IPS-NIHi7 (cell line): ENCODE data around the gene TWNK.
A peak's percentile ranks its signal among the peaks of the same experiment; 100 is the strongest.

ENCODE experiments used
- DNase-seq: peaks from one replicate; pipeline ENCODE4 v3.0.0; 2012; ENCODE audit warnings: mixed read lengths; ENCODE audit errors: extremely low spot score

TWNK gene

DNA sequence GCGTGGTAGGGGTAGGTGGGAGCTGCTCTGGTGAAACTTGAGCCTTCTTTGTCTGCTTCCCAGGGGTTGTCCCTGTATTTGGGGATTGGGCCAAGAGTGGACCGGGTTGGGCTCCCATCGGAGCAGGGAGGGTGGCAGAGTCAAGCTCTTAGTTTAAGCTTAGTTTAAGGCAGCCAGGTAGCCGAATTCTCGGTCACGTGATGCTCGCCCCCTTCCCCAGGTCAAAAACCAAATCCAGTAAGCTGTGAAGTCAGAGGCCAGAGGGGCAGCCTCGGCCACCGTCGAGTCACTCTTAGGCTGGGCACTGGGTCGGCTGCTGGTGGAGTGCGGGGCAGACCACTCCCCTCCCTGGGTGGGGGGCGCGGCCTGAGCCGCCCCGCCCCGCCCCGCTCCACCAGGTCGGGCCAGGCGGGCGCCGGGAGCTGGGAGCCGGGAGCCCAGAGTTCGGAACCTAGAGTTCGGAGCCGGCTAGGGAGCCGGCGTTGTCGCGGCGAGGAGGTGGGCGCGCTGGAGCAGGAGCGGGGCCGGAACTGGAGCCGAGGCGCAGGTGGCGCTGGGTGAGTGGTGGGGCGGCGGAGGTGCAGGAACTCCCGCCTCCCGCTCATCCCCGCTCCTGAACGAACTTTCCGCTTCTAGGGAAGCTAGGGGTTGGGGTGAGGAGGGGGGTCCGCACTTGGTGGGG, 9.5 kb downstream of the TWNK start:
- peak; percentile 85 for DNase-seq

DNA sequence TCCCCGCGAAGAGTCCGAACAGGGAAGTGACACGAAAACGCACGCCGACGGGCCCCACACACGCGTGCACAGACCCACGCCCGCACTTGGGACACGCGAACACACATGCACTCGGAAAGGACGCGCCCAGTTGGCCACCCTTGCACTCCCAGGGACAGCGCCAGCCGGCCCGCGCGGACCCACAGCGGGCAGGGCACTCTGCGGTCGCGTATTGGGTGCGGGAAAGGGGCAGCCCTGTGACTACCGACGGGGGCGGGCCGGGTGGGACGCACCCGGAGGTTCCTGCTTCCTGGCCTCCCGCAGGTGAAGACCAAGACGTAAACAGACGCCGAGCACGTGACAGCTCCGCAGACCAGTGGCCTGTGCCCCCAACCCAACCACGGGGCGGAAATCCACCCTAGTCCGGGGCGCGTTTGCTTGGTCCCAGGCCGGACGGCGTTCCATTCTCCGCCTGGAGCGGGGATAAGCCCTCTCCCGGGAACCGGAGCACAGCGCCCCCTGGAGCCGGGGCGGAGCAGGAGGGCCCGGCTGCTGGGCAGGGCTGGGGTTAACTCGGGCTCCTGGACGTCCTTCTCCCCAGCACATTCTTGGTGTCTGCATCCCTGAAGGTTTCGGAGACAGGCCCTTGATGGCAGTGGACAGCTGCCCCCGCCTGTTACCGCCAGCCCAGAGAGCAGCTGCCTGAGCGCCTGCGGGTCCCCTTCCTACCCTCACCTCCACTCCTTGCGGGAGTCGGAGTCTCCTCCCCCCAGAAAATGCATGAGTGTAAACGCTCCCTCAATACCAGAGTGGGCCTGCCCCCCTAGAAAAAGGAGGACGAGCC, 10.2 kb downstream of the TWNK start:
- peak; percentile 84 for DNase-seq

- DNase-seq: peak; percentile 78
Measured at GRCh38 chr10:100998183-100998990, 11.0 kb downstream of the TWNK start.

DNA sequence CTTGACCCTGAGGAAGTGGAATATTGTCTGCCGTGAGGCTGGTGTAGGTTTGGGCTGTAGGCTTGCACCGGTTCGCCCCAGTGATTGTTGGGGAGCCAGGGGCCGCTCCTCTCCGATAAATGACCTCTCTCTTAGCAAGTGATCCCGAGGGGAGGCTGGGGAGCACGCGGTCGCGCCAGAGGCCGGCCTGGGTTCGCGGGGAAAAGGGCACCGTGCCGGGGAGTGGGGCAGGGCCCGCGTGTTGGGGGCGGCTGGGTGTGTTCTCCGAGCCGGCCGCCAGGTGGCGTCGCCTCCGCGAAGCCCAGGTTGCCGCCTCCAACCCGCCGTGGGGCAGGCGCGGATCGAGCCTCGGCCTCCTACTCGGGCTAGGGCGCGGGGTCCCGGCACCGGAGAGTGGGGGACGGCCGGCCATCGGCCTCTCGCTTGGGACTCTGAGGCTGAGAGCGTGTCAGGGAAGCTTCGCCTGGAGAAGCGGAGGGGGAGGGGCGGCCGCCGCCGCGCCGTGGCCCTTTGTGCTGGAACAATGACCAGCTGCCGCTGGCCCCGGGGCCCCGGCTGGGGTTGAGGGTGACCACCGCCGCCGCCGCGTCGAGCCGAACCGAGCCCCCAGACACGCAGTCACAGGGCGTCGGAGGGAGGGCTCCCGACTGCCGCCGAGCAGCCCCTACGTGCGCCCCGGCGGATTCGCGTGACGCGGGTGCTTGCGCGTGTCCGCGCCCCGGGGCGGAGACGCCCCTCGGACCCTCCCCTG, 11.8 kb downstream of the TWNK start:
- DNase-seq: peak; percentile 74

DNA sequence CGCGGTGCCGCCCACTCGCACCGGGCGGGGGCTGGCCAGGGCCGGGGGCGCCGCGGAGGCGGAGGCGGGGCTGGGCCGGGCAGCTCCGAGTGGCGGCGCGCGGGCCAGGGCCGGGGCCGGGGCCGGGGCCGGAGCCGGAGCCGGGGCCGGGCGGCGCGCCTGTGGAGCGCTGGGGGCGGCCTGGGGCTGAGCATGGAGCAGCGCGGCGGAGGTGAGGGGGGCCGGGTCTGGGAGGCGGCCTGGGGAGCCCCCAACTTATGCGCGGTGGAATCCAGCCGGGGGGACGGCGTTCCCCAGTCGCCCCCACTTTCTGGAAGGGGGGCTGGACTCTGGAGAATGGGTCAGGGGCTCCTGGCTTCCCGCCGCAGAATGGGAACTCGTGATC, 12.4 kb downstream of the TWNK start, which contains the start of gene LZTS2:
TSS of gene LZTS2 (plus strand) at position 67 of the 385 bp plus-strand sequence. CDS start 2,731 bp downstream, outside the sequence.
- DNase-seq: peak; percentile 57

DNA sequence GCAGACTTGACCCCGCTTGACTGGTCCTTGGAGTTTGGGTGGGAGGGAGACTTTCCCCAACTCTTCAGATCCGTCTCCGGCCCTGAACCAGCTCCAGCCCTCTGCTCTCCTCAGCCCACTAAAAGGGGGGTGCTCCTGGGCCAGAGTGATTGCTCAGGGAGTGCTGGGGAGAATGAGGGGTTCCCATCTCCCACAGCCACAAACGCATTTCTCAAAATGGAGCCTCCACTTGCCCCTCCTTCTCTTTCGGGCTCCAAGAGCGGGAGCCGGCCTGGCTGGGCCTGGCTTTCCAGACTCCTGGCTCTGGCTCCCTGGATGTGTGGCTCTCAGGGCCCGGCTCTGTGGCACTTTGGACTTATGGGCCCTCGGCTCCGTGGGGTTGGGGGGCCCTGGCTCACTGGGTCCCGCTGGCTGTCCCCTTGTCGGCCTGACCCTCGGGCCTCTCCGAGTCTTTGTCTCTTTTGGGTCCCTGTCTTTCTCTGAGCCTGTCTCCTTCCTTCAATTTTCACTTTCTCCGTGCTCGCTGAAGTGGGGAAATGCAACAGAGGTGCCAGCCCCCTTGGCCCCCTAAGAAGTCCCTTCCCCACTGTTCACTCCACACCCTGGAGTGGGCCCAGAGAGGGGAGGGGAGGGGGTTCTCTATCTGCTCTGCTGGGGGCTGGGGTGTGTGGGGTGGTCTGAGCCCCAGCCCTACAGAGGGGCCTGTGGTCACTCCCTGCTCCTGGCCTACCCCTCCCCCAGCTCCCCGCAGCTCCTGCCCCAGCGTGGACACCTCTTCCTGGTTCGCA, 13.0 kb downstream of the TWNK start:
- no peak for DNase-seq

- DNase-seq: no peak
Measured at GRCh38 chr10:101000915-101001658, 13.7 kb downstream of the TWNK start.

- DNase-seq: no peak
Measured at GRCh38 chr10:101001659-101002035, 14.3 kb downstream of the TWNK start.

- DNase-seq: no peak
Measured at GRCh38 chr10:101002456-101002855, 15.1 kb downstream of the TWNK start.

DNA sequence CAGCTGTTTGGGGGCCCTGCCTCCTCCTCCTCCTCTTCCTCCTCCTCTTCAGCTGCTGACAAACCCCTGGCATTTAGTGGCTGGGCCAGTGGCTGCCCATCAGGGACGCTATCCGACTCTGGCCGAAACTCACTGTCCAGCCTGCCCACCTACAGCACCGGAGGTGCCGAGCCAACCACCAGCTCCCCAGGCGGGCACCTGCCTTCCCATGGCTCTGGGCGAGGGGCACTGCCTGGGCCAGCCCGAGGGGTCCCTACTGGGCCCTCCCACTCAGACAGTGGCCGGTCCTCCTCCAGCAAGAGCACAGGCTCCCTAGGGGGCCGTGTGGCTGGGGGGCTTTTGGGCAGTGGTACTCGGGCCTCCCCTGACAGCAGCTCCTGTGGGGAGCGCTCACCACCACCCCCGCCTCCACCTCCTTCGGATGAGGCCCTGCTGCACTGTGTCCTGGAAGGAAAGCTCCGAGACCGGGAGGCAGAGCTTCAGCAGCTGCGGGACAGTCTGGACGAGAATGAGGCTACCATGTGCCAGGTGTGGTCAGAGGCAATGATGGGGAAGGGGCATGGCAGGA, 16.4 kb downstream of the TWNK start:
- DNase-seq: no peak

GRCh38 chr10:101005361-101005760, 18.0 kb downstream of the TWNK start:
- no peak for DNase-seq

DNA sequence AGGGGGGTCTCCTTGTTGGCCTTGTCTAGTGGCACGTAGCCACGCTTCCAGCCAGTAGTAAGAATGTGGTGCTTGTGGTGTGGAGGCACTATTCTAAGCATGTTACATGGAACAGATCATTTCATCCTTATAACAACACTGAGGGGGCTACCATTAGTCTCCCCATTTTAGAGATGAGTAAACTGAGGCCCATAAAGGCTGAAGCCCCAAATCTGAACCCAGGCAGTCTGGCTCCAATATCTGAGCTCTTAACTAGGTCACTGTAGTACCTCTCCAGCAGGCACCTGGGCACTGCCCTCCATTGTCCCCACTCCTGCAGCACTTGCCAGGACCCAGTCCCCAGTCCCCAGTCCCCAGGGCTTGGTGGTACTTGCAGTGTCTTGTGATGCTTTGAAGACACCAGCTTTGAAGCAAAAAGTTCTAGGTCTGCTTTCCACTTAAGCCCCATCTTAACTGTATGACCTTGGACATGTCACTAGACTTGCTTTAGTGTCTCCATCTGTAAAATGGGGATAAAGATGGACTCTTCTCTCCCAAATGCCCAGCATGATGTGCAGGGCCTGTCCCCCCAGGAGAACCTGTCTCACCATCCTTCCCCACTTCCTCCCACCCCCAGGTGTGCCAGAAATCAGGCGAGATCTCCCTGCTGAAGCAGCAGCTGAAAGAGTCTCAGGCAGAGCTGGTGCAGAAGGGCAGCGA, 18.7 kb downstream of the TWNK start:
- no peak for DNase-seq

DNA sequence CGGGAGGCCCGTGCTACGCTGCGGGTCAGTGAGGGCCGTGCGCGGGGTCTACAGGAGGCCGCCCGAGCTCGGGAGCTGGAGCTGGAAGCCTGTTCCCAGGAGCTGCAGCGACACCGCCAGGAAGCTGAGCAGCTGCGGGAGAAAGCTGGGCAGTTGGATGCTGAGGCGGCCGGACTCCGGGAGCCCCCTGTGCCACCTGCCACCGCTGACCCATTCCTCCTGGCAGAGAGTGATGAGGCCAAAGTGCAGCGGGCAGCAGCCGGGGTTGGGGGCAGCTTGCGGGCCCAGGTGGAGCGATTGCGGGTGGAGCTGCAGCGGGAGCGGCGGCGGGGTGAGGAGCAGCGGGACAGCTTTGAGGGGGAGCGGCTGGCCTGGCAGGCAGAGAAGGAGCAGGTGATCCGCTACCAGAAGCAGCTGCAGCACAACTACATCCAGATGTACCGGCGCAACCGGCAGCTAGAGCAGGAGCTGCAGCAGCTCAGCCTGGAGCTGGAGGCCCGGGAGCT, 19.3 kb downstream of the TWNK start:
- no peak for DNase-seq

DNA sequence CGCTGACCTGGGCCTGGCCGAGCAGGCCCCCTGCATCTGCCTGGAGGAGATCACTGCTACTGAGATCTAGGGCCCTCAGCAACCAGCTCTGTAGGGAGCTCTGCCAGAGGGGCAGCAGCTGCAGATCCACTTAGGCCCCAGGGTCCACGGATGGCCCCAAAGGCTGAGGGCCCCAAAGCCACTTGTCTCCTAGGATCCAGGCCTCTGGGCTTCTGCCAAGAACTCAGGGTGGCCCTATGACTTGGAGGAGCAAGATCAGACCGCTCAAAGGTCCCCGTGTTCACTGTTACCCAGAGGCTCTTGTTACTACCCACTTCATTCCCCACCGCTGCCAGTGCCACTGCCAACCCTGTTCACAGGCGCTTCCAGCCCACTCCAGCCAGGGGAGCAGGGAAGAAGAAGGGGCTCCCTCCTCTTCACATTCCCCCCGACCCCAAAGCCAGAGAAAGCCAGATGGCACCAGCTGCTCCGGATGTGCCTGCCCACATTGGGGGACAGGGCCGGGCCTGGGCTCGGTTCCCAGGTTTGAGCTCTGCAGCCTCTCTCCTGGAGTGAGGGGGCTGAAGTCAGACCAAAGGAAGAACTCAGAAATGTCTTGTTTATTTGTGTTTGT, 19.9 kb downstream of the TWNK start:
- DNase-seq: no peak

GRCh38 chr10:101007915-101008822, 20.8 kb downstream of the TWNK start:
- no peak for DNase-seq

DNA sequence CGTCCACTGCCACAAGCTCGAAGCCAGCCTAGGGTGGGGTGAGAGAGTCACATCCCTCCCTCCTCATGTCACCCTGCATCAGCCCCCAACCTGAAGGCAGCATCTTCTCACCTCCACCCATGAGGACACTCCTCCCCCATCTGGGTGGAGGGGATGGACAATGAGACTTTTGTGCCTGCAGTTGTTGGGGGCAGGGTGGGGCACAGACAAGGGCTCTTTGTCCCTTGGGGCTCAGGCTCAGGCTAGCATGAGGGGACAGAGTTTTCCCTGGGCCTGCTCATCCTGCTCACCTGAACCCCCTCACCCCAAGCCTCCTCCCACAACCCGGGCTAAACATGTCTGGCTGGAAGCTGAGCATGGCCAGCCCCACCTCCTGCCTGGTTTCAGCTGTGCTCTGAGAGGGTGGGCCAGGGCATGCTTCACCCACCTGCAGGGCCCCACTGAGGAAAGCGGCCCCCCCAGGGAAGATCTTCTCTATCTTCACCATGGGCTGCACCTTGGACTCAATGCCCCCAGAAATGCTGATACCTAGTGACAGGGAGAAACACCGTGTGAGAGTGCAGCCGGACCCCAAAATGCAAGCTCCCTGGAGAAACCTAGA, 21.6 kb downstream of the TWNK start:
- DNase-seq: no peak

DNA sequence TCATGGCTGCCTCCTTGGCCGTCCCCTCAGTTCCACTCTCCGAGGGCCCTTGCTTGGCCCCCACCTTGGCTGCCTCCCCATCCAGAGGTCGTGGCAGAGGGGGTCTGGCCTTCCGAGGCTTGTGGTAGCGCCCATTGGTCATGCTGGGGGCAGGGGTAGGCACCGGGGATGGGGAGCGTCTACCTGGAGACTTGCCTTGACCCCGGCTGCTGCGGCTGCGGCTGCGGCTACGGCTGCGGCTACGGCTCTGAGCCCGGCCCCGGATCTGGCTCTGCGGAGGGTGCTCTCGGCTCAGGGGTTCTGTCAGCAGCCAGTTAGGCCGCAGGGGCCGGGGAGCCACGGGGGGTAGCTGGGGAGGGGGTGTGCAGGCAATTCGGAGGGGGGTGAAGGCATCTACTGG, 23.0 kb downstream of the TWNK start:
- DNase-seq: no peak
